Testis (tissue), 3 donors: Measurements from ENCODE around the gene TFG. TPM values are rescaled to one million over a fixed set of nuclear protein-coding genes. Genes with fewer than 3 reads are reported as not detected.

Experiments used
- DNase-seq: peaks from one replicate; pipeline ENCODE4 v3.0.0-alpha.2; 2019
- H3K27ac ChIP-seq, 2 donors: fragments of 200-600 bp; sonication (generic); one replicate each; pipeline ENCODE4 v1.5.1; 2019
- H3K27me3 ChIP-seq: fragments of 200-600 bp; sonication (generic); one replicate; pipeline ENCODE4 v1.5.1; 2019
- H3K36me3 ChIP-seq: fragments of 200-600 bp; sonication (generic); one replicate; pipeline ENCODE4 v1.5.1; 2017; ENCODE audit warnings: low read depth; ENCODE audit errors: missing control alignments
- H3K4me1 ChIP-seq: fragments of 200-600 bp; sonication (generic); one replicate; pipeline ENCODE4 v1.5.1; 2019
- H3K4me3 ChIP-seq, 2 donors: fragments of 200-600 bp; sonication (generic); one replicate each; pipeline ENCODE4 v1.5.1; 2017 to 2019
- H3K9me3 ChIP-seq: fragments of 200-600 bp; sonication (generic); one replicate; pipeline ENCODE4 v1.5.1; 2017
- POLR2A ChIP-seq: fragments of 450-650 bp; IDR thresholded peaks from one replicate; pipeline ENCODE4 v1.6.1; 2017; ENCODE audit warnings: antibody characterized with exemption, mild to moderate bottlenecking, moderate library complexity
- WGBS, 2 donors: methylation state at CpG; one replicate each; pipeline ENCODE4 v1.1.5; 2018; 5-methylcytosine and 5-hydroxymethylcytosine counted together
- intact Hi-C: fragments of 100-400 bp; cut with DNase I; formaldehyde crosslinking; loops from one replicate; pipeline ENCODE4 v1.15.1; 2023; ENCODE audit warnings: low total_unique reads
- polyA plus RNA-seq: library from polyadenylated mRNA; stranded (reverse); fragments of 350-450 nt; fragmentation: Illumina TruSeq; extraction: RNeasy Lipid Tissue Mini Kit (QIAGEN cat#74804); gene quantifications from one replicate; pipeline ENCODE4 v1.2.3, GENCODE V29; 2014; ENCODE audit warnings: low read depth, low replicate concordance; ENCODE audit not compliant: insufficient read depth
- total RNA-seq, 2 donors: library from RNA; depleted of rRNA; stranded (reverse); fragments of >200 nt; gene quantifications; one replicate each; pipeline ENCODE4 v1.2.3, GENCODE V29; 2016
- TF ChIP-seq, protein P1 (sequence below), 3 experiments: fragments of 450-650 bp in 2 of 3; fragments of 200-600 bp in 1 of 3; sonication (generic) in 1 of 3; IDR thresholded peaks; one replicate each; pipeline ENCODE4 v1.5.1; 2016 to 2019; ENCODE audit warnings: antibody characterized with exemption in 3 of 3, mild to moderate bottlenecking in 2 of 3, moderate library complexity in 1 of 3

TFG gene
- total and polyA plus RNA-seq, 3 donors from 2014 or later: 107 to 116 (median 107) TPM

- Histone ChIP-seq H3K4me1 (no peaks in the 10 kb centered on the region), H3K9me3 (no peaks in the 10 kb centered on the region), H3K27ac (no peak overlapping the region), H3K36me3 (no peaks in the 10 kb centered on the region), H3K27me3 (no peaks in the 10 kb centered on the region), H3K4me3 (no peak overlapping the region)
- TF ChIP-seq POLR2A: no peak
- TF ChIP-seq, protein P1, sequence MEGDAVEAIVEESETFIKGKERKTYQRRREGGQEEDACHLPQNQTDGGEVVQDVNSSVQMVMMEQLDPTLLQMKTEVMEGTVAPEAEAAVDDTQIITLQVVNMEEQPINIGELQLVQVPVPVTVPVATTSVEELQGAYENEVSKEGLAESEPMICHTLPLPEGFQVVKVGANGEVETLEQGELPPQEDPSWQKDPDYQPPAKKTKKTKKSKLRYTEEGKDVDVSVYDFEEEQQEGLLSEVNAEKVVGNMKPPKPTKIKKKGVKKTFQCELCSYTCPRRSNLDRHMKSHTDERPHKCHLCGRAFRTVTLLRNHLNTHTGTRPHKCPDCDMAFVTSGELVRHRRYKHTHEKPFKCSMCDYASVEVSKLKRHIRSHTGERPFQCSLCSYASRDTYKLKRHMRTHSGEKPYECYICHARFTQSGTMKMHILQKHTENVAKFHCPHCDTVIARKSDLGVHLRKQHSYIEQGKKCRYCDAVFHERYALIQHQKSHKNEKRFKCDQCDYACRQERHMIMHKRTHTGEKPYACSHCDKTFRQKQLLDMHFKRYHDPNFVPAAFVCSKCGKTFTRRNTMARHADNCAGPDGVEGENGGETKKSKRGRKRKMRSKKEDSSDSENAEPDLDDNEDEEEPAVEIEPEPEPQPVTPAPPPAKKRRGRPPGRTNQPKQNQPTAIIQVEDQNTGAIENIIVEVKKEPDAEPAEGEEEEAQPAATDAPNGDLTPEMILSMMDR (IDR thresholded peaks at IDR 0.05): no peak
- intact Hi-C loops: no loop called here
- DNase-seq: no peak
- 81 to 85% methylated on average over 3 of the region's 3 CpGs for WGBS, 2 donors
These were observed 34.2 kb downstream of the TFG start for GRCh38 chr3:100743535-100743934.

DNA sequence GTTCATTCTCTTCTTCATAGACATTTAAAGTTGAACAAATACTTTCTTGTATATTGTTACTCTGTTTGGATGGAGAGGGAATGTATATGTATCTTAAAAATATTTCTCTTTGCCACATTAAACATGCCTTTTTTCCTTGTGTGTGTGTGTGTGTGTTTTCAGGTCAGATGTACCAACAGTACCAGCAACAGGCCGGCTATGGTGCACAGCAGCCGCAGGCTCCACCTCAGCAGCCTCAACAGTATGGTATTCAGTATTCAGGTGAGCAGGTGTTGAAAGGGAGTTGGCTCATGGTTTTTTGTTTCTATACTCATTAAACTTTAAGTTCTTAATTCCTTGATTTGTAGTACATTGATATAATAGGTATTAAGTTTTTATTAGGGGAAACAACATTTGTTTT is 35.4 kb downstream of the TFG start:
- Histone ChIP-seq H3K9me3 (no peaks in the 10 kb centered on the region), H3K27ac (no peak overlapping the region), H3K4me3 (no peak overlapping the region), H3K27me3 (no peaks in the 10 kb centered on the region), H3K36me3 (no peaks in the 10 kb centered on the region), H3K4me1 (no peaks in the 10 kb centered on the region)
- intact Hi-C loops: no loop called here
- TF ChIP-seq, protein P1 (IDR thresholded peaks at IDR 0.05): no peak
- TF ChIP-seq POLR2A: no peak
- DNase-seq: no peak
- WGBS, 2 donors: 99 to 100% methylated on average over 2 of the region's 2 CpGs

GRCh38 chr3:100745617-100746016 is 36.3 kb downstream of the TFG start:
- H3K9me3 ChIP-seq: no peaks in the 10 kb centered on the region
- no peak overlapping the region for H3K27ac ChIP-seq
- no peaks in the 10 kb centered on the region for H3K27me3 ChIP-seq
- TF ChIP-seq, protein P1 (IDR thresholded peaks at IDR 0.05): no peak
- no peak for TF ChIP-seq POLR2A
- H3K4me3 ChIP-seq: no peak overlapping the region
- no peak for DNase-seq
- no peaks in the 10 kb centered on the region for H3K4me1 ChIP-seq
- intact Hi-C loops: no loop called here
- no peaks in the 10 kb centered on the region for H3K36me3 ChIP-seq

GRCh38 chr3:100746092-100746491 is 36.8 kb downstream of the TFG start:
- no peak overlapping the region for H3K4me3 ChIP-seq
- DNase-seq: no peak
- H3K4me1 ChIP-seq: no peaks in the 10 kb centered on the region
- TF ChIP-seq POLR2A: no peak
- TF ChIP-seq, protein P1 (IDR thresholded peaks at IDR 0.05): no peak
- H3K27ac ChIP-seq: no peak overlapping the region
- intact Hi-C loops: no loop called here
- H3K27me3 ChIP-seq: no peaks in the 10 kb centered on the region
- H3K9me3 ChIP-seq: no peaks in the 10 kb centered on the region
- no peaks in the 10 kb centered on the region for H3K36me3 ChIP-seq
- 65 to 80% methylated on average over 3 of the region's 3 CpGs for WGBS, 2 donors

DNA sequence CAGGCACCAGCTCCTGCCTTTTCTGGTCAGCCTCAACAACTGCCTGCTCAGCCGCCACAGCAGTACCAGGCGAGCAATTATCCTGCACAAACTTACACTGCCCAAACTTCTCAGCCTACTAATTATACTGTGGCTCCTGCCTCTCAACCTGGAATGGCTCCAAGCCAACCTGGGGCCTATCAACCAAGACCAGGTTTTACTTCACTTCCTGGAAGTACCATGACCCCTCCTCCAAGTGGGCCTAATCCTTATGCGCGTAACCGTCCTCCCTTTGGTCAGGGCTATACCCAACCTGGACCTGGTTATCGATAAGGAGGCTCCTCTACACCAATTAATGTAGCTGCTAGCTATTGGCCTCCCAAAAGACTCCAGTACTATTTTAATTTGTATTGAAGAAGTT is 38.9 kb downstream of the TFG start:
- Histone ChIP-seq H3K4me3 (no peak overlapping the region), H3K4me1 (no peaks in the 10 kb centered on the region), H3K27ac (no peak overlapping the region), H3K27me3 (no peaks in the 10 kb centered on the region), H3K36me3 (no peaks in the 10 kb centered on the region), H3K9me3 (no peaks in the 10 kb centered on the region)
- 97 to 98% methylated on average over 6 of the region's 6 CpGs for WGBS, 2 donors
- no peak for DNase-seq
- TF ChIP-seq, protein P1 (IDR thresholded peaks at IDR 0.05): no peak
- no peak for TF ChIP-seq POLR2A
- intact Hi-C loops: no loop called here
